Measurements from ENCODE around the gene DNAJB8.

Gene DNAJB8

GRCh38 chr3:128466840-128467541 lies at the start of gene DNAJB8:
Gene DNAJB8, minus strand, starts transcription at chr3:128466890. Its CDS starts 3,645 bp downstream, at chr3:128463245.
- DNase-seq (ENCODE audit: low read depth) = no peak

GRCh38 chr3:128515967-128516366 lies 49.3 kb upstream of the DNAJB8 start:
- no peak for DNase-seq (ENCODE audit: low read depth)

GRCh38 chr3:128508852-128509251 lies 42.2 kb upstream of the DNAJB8 start:
- no peak for DNase-seq (ENCODE audit: low read depth)

GRCh38 chr3:128506754-128507153 lies 40.1 kb upstream of the DNAJB8 start:
- no peak for DNase-seq (ENCODE audit: low read depth)

DNA sequence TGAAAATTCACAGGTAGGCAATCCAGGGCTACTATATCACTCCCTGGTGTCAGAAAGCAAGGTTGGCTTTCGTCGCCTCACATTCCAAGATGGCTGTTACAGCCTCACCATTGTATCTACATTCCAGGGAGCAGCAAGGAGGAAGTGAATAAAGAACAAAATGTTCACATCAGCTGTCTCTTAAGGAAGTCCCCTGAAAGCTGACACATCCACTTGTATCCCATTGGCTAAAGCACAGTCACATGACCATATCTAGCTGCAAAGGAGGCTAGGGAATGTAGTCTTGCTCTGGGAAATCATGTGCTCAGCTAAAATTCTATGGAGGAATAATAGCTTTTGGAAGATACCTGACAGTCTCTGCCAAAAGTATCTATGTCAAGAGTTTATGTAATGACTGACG lies 39.1 kb upstream of the DNAJB8 start:
- DNase-seq (ENCODE audit: low read depth) = no peak

GRCh38 chr3:128504963-128505730 lies 38.5 kb upstream of the DNAJB8 start:
- no peak for DNase-seq (ENCODE audit: low read depth)

DNA sequence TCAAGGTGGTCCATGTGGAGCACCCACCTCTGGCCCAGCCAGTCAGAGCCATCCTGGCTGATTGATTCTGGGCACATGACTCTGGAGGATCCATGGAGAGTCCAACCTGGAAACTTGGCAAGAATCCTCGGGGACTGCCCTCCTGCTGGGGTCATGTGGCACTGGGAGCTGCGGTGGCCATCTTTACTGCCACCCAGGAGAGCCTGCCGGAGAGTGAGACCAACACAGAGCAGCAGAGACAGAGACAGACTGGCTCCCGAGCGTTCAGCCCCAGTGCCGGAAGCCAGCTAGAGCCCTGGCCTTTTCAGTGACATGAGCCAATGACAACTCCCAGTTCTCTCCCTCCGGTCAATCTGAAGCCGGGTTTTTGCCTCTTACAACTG lies 37.8 kb upstream of the DNAJB8 start:
- DNase-seq (ENCODE audit: low read depth) = no peak

- no peak for DNase-seq (ENCODE audit: low read depth)
These were observed 37.3 kb upstream of the DNAJB8 start for GRCh38 chr3:128503751-128504532.

- DNase-seq (ENCODE audit: low read depth) = no peak
These were observed 36.5 kb upstream of the DNAJB8 start for GRCh38 chr3:128503164-128503651.

DNA sequence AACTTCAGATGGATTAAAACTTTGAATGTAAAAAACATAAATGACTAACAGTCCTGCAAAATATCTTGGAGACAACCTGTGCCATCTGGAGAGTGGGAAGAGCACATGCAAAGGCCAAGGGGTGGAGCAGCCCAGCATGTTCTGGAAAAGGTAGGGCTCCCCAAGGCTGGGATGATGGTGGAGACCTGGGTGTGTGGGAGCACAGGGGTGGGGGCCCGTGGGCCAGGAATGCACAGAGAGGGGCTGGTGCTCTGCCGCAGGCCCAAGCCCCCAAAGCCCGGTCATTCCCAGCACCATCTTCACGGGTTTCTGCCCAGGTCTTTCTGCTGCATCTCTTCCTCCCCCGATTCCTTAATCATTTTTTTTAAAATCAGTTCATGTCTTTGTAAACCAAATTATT lies 36.0 kb upstream of the DNAJB8 start:
- no peak for DNase-seq (ENCODE audit: low read depth)

- DNase-seq (ENCODE audit: low read depth) = no peak
These were observed 34.7 kb upstream of the DNAJB8 start for GRCh38 chr3:128501431-128501830.

GRCh38 chr3:128500556-128500955 lies 33.9 kb upstream of the DNAJB8 start:
- DNase-seq (ENCODE audit: low read depth) = no peak

DNA sequence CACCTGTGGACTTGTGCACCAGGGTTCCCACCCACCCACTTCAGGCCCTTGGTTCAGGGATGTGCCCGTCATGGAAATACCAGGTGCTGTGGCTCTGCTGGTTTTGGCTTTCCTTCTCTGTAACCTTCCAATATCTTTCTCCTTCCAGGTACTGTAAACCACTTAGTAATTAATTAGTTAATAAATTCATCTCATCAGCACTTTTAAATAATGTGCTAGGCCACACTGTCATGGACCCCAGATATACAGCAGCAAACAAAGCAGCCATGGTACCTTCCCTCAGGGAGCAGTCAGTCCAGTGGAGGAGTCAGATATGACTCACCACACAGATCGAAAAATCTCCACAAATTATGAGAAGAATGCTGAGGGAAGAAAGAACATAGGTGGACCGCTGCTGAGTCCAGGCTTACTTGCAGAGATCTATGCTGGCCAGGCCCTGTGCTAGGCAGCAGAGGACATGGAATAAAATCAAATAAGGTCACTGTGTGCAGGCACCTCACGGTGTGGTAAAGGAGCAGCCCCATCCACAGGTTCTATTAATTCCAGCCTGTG lies 33.1 kb upstream of the DNAJB8 start:
- no peak for DNase-seq (ENCODE audit: low read depth)

- no peak for DNase-seq (ENCODE audit: low read depth)
These were observed 32.3 kb upstream of the DNAJB8 start for GRCh38 chr3:128498901-128499530.

DNA sequence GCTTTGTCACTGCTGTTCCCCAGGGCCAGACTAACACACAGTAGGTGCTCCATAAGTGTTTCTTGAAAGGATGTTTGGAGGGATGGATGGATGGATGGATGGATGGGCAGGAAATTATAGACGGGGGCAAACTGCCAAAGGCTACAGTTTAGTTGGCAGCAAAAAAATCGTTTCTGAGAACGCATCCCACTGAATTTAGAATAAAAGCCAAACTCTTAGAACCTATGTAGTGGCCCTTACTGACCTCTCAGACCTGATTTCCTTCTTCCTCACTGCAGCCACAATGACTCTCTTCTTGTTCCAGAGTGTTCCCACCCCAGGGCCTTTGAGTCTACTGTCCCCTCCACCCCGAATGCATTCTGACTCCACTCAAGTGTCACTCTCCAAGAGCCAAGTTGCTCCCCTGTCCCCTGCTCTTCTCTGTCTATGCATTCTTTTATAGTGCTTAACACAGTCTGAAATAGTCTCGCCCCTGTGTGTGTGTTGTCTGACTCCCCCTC lies 31.5 kb upstream of the DNAJB8 start:
- DNase-seq (ENCODE audit: low read depth) = no peak

DNA sequence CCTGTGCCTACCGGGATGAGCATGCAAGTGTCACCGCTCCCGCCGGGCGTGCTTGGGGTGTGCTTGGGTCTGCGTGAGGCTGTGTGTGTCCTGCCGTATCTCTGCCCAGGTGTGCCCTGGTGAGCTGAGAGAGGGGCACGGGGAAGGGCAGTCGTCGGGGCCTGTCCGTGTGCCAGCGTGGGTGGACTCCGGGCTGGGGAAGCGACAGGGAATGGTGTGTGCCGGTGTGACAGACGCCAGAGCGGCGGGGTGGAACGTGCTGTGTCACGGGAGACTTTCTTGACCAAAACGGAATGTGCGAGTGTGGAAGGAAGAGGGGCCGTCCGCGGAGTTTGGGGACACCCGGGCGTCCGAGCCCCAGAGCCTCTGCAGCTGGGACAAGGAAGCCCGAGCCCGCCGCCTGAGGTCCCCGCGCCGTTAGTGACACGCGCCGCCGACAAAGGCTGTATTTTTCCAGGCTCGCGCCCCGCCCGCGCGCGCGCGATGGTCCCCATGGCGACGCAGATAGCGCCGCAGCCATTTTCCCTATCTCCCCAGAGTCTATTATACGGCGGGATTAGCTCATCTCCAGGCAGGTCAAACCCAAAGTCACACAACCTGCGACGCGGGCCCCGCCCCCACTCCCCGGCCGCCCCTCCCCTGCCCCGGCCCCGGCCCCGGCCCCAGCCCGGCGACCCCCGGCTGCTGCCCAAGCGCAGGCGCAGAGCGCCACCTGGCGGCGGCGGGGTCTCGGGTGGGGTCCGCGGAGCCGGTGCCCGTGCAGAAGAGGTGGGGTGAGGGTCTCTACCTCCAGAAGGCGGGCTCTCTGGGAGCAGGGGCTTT lies 30.8 kb upstream of the DNAJB8 start:
- DNase-seq (ENCODE audit: low read depth) = no peak

DNA sequence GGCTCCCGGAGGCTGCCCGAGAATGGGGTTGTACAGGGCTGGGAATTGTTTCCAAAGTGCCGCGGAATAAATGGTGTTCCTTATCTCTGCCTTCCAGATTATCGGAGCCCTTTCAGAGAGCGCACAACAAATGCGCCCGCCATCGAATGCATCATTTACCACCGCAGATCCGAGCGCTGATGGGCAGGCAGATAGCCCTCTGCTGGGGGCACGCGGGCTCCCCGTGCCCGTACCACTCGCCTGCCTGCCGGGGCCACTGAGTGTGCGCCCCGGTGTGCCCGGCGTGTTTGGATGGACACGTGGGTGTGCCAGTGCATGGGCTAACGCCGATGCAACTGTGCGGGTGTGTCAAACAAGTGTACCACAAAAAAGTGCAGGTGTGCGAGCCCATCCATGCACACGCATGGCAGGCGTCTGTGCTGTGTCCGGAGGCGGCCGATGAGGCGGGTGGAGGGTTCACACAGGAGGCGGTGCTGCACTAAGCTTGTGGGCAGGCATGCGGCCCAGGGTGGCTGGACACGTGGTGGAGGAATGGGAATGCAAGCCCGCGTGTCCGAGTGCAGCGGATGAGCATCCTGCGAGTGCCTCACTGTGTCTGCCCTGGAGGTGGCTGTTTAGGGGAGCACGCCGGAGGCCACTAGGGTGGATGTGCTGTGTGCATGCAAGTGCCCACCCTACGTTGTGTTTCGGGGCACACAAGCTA lies 30.1 kb upstream of the DNAJB8 start:
- no peak for DNase-seq (ENCODE audit: low read depth)

GRCh38 chr3:128496019-128496601 lies 29.4 kb upstream of the DNAJB8 start:
- DNase-seq (ENCODE audit: low read depth) = no peak

DNA sequence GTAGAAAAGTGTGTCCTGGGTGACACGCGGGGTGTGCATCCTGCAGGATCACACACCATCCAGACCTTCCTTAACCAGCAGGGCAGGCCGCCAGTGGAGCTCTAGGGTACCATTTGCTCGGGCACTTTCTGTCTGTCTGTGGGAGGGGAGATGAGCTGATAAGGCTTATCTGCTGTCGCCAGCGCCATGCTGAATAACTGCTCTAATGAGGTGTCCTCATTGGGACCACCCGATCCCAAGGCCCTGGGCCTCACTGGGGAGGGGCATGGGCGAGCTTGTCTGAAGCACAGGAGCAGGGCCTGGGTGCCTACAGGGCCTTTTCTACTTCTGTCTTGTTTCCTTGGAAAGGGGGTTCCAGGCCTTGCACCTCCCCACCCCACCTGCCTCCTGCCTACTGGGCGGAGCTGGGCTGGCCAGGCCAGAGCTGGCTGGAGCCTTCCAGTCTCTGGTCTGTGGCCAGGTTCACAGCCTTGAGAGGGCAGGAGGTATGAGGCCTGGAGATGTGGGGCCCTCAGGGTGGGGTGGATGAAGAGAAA lies 28.8 kb upstream of the DNAJB8 start:
- no peak for DNase-seq (ENCODE audit: low read depth)

- DNase-seq (ENCODE audit: low read depth) = no peak
These were observed 27.6 kb upstream of the DNAJB8 start for GRCh38 chr3:128494367-128494650.
